Heart left ventricle (tissue), 16 donors: Measurements from ENCODE around the gene TNFAIP8L3. TPM values are rescaled to one million over a fixed set of nuclear protein-coding genes. Genes with fewer than 3 reads are reported as not detected.

Source experiments
- ATAC-seq, 4 donors: fragments of 200-7000 bp; cut with Tn5 transposase; one replicate each; pipeline ENCODE4 v1.9.1; 2020 to 2022; ENCODE audit warnings: moderate library complexity in 4 of 4, mild to moderate bottlenecking in 3 of 4, moderate number of reproducible peaks in 1 of 4
- DNase-seq, 5 donors: peaks; one replicate each; pipeline ENCODE4 v3.0.0-alpha.2; 2020
- H3K27ac ChIP-seq, 12 donors: fragments of 200-600 bp; sonication (generic) in 4 of 12; one replicate each; pipeline versions ENCODE4 v1.5.0 to v1.8.0; 2016 to 2022; ENCODE audit warnings: mild to moderate bottlenecking in 2 of 12
- H3K27me3 ChIP-seq, 9 donors: fragments of 200-600 bp; sonication (generic) in 2 of 9; one replicate each; pipeline versions ENCODE4 v1.5.1 to v1.8.0; 2016 to 2022; ENCODE audit warnings: mild to moderate bottlenecking in 3 of 9
- H3K36me3 ChIP-seq, 9 donors: fragments of 200-600 bp; sonication (generic) in 2 of 9; one replicate each; pipeline versions ENCODE4 v1.5.0 to v1.8.0; 2018 to 2022; ENCODE audit warnings: mild to moderate bottlenecking in 2 of 9
- H3K4me1 ChIP-seq, 12 donors: fragments of 200-600 bp; sonication (generic) in 4 of 12; one replicate each; pipeline versions ENCODE4 v1.5.0 to v1.8.0; 2016 to 2022; ENCODE audit warnings: mild to moderate bottlenecking in 3 of 12
- H3K4me3 ChIP-seq, 12 donors: fragments of 200-600 bp; sonication (generic) in 4 of 12; one replicate each; pipeline versions ENCODE4 v1.5.0 to v1.8.0; 2017 to 2022; ENCODE audit warnings: mild to moderate bottlenecking in 9 of 12, moderate library complexity in 4 of 12
- H3K9me3 ChIP-seq, 12 donors: fragments of 200-600 bp; sonication (generic) in 4 of 12; one replicate each; pipeline versions ENCODE4 v1.5.0 to v1.8.0; 2016 to 2022; ENCODE audit warnings: mild to moderate bottlenecking in 1 of 12
- POLR2A ChIP-seq, 2 donors: fragments of 450-650 bp; IDR thresholded peaks; one replicate each; pipeline ENCODE4 v1.6.1; 2017; ENCODE audit warnings: antibody characterized with exemption in 2 of 2, mild to moderate bottlenecking in 2 of 2, moderate library complexity in 2 of 2
- WGBS, 4 donors: extraction: QIAGEN DNeasy Blood & Tissue Kit in 2 of 4; methylation state at CpG; one replicate each; pipeline versions ENCODE4 v1.1.5 to v1.1.7; 2013 to 2018; 5-methylcytosine and 5-hydroxymethylcytosine counted together
- intact Hi-C, 10 donors: fragments of 100-400 bp; cut with DNase I; formaldehyde crosslinking; loops; one replicate each; pipeline versions ENCODE4 v1.11.1 to v1.14.2; 2022
- polyA plus RNA-seq, 2 donors: library from polyadenylated mRNA; stranded (reverse); fragments of 200-250 nt; gene quantifications; one replicate each; pipeline ENCODE4 v1.2.3, GENCODE V29; 2013
- total RNA-seq, 9 donors: library from RNA; depleted of rRNA in 2 of 9; stranded (reverse); fragments of >200 nt in 2 of 9; fragmentation: NEBNext Ultra II Directional in 3 of 9; extraction: Animal tissue kit (Norgen Biotek cat#: 25700) in 3 of 9; gene quantifications; one replicate each; pipeline versions ENCODE4 v1.1.0 to v1.2.4, GENCODE V29; 2016 to 2023
- TF ChIP-seq, protein P1 (sequence below), 12 donors: fragments of 200-600 bp; sonication (generic) in 4 of 12; IDR thresholded peaks; one replicate each; pipeline versions ENCODE4 v1.5.0 to v1.8.0; 2018 to 2022; ENCODE audit warnings: antibody characterized with exemption in 12 of 12, mild to moderate bottlenecking in 5 of 12
- donor health status: ischemic (EF 13 %, LVEDD 7.1; RV severe dilation, severe dysfunction).
- donor health status: healthy with polysubstance abuse.
- donor health status: DM: no; HTN: yes; CAD: no.
- donor health status: DM: no; HTN: no; CAD: no.
- donor health status: ischemic (EF 25% LVEDD 6.9; RV normal size, moderate dysfunction).
- donor health status: ischemic (EF 25% LVEDD 5.7; RV mildly dilated, moderate dysfunction).
- donor health status: healthy.
- donor health status: DM: yes; HTN: yes; CAD: no.
- donor health status: ischemic (EF 35%, LVEDD 5.7; RV mildly dilated, moderate dysfunction).
- donor health status: nonischemic (EF 11% LVEDD 7.7; RV severe dilation, severe dysfunction).
- donor health status: DM: yes; HTN: yes; CAD: no.
- donor health status: PGD.
- donor health status: ischemic (EF 29% LVEDD 5.4; RV normal size, mild dysfunction).
- donor health status: nonischemic (EF 23%, LVEDD 6.1; RV moderate dilation, normal function).

Gene TNFAIP8L3
- total and polyA plus RNA-seq, 11 donors, result 1.3 to 28.0 (median 3.1) TPM

DNA sequence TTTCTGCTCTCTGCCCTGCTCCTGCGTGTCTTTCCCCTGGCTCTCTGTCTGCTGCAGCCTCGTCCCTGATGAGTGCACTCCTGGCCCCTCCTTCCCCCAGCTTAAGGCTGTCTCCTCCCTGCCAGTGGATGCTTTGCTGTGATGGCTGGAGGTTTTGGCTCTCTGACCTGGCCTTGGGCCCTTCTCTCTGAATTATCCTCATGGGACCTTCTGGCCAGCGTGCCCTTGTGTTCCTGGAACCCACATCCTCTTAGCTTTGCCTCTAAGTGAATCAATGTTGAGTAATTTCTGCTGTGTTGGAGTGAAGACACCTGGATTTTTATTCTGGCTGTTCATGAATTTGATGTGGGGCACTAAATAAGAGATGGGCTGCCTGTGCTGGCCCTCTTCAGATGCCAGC is 9.8 kb upstream of the TNFAIP8L3 start:
- intact Hi-C loops, result no loop called here

DNA sequence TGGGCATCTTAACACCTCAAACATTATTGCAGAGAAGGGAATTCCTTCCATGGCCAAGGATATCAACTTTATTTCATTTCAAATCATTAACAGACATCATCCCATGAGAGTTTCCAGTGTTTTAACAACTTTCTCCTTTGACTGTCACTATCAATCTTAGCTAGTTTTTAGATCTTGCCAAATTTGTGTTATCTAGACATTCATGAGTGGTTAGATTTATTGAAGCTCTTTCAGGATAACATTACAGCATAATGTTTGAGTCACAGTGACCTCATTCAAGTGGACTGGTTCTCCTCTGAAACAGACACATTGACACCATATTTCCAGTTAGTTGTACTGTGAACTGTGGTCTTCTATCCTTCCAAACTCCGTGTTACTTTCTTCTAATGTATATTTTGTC is 8.6 kb upstream of the TNFAIP8L3 start:
- WGBS, 4 donors, result 70 to 85% (median 84%) methylated on average over 1 of the region's 1 CpG
- ATAC-seq (peak in 1 of 4 donors; percentile 31), DNase-seq (no peak)
- peaks cover 0 to 7% (median 0%) of the 10 kb centered on the region in 9 donors for H3K27me3 ChIP-seq
- no peaks in the 10 kb centered on the region for H3K36me3 ChIP-seq
- TF ChIP-seq, protein P1, sequence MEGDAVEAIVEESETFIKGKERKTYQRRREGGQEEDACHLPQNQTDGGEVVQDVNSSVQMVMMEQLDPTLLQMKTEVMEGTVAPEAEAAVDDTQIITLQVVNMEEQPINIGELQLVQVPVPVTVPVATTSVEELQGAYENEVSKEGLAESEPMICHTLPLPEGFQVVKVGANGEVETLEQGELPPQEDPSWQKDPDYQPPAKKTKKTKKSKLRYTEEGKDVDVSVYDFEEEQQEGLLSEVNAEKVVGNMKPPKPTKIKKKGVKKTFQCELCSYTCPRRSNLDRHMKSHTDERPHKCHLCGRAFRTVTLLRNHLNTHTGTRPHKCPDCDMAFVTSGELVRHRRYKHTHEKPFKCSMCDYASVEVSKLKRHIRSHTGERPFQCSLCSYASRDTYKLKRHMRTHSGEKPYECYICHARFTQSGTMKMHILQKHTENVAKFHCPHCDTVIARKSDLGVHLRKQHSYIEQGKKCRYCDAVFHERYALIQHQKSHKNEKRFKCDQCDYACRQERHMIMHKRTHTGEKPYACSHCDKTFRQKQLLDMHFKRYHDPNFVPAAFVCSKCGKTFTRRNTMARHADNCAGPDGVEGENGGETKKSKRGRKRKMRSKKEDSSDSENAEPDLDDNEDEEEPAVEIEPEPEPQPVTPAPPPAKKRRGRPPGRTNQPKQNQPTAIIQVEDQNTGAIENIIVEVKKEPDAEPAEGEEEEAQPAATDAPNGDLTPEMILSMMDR (IDR thresholded peaks at IDR 0.05), result no peak
- TF ChIP-seq POLR2A (IDR thresholded peaks at IDR 0.05), result no peak
- intact Hi-C loops, result no loop called here
- peaks cover 0 to 17% (median 9%) of the 10 kb centered on the region in 12 donors for H3K4me1 ChIP-seq
- H3K9me3 ChIP-seq, result no peaks in the 10 kb centered on the region
- H3K4me3 ChIP-seq, result no peak overlapping the region
- no peak overlapping the region for H3K27ac ChIP-seq

More for the DNA sequence above, 9.8 kb upstream of the TNFAIP8L3 start:
- no peaks in the 10 kb centered on the region for H3K9me3 ChIP-seq
- ATAC-seq, result peak; percentile 52 to 89 (median 78)
- peaks cover 0 to 25% (median 14%) of the 10 kb centered on the region in 12 donors for H3K4me1 ChIP-seq
- peak overlapping the region in 1 of 12 donors; percentile 32 for H3K27ac ChIP-seq
- DNase-seq, result peak in 4 of 5 donors; percentile 17 to 74 (median 66)
- TF ChIP-seq, protein P1 (IDR thresholded peaks at IDR 0.05), result no peak
- TF ChIP-seq POLR2A (IDR thresholded peaks at IDR 0.05), result no peak
- H3K36me3 ChIP-seq, result no peaks in the 10 kb centered on the region
- no peak overlapping the region for H3K4me3 ChIP-seq
- H3K27me3 ChIP-seq, result peaks cover 0 to 3% (median 0%) of the 10 kb centered on the region in 9 donors
- 16 to 40% (median 27%) methylated on average over 3 of the region's 3 CpGs for WGBS, 4 donors

DNA sequence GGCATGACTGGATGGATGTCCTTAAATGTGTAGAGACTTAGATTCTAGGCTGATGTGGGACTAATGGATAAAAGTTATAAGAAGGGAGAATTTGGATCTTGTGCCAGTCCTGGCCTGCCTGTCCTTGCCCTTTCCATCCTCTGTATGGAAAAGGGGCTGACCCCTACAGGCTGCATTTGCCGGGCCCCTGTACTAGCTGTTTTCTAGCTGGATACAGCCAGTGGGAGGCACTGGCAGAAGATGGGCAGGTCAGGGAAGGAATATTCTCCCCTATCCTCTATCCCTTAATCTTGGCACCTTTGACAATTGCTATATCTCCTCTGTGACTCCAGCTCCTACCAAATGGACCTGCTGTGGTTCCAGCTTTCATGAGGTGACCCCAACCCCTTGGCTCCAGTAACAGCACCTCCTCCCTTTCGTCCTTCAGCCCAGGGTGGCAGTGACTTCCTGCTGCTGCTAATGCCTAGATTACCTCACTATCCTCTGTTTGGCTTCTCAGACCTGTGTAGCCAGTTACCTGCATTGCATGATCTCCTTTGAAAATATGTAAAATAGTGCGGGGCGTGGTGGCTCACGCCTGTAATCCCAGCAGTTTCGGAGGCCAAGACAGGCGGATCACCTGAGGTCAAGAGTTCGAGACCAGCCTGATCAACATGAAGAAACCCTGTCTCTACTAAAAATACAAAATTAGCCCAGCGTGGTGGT is 6.2 kb upstream of the TNFAIP8L3 start:
- H3K9me3 ChIP-seq, result no peaks in the 10 kb centered on the region
- no peaks in the 10 kb centered on the region for H3K36me3 ChIP-seq
- ATAC-seq (no peak), DNase-seq (no peak)
- WGBS, 4 donors, result 73 to 88% (median 83%) methylated on average over 5 to 9 of the region's 9 CpGs
- intact Hi-C loops, result no loop called here
- TF ChIP-seq, protein P1 (IDR thresholded peaks at IDR 0.05), result no peak
- no peak for TF ChIP-seq POLR2A (IDR thresholded peaks at IDR 0.05)
- H3K4me3 ChIP-seq, result no peak overlapping the region
- no peak overlapping the region for H3K27ac ChIP-seq
- H3K27me3 ChIP-seq, result peaks cover 0 to 10% (median 0%) of the 10 kb centered on the region in 9 donors
- peaks cover 0 to 35% (median 11%) of the 10 kb centered on the region in 12 donors for H3K4me1 ChIP-seq

DNA sequence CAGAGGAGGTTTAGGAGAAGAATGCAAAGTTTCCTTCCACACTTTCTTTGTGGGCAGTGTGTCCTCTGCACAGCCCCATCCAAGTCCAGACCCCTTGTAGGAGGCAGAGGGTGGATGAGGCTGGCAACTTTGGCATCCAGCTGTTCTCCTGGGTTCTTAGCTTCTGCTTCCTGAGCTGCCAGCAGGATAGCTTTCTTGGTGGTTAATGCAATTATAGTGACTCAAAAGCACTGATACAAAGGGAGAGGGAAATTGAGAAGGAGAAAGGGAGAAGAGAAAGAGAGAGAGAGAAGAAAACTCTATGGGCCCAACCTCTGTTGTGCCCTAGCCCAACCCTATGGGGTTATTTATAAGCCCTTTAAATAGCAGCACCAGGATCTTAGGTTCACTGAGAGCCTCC is 4.5 kb upstream of the TNFAIP8L3 start:
- Histone ChIP-seq H3K27ac (no peak overlapping the region), H3K4me1 (peaks cover 0 to 30% (median 14%) of the 10 kb centered on the region in 12 donors), H3K4me3 (no peak overlapping the region), H3K27me3 (peaks cover 0 to 23% (median 0%) of the 10 kb centered on the region in 9 donors), H3K9me3 (no peaks in the 10 kb centered on the region), H3K36me3 (no peaks in the 10 kb centered on the region)
- DNase-seq, result no peak
- no peak for ATAC-seq
- no peak for TF ChIP-seq POLR2A (IDR thresholded peaks at IDR 0.05)
- TF ChIP-seq, protein P1 (IDR thresholded peaks at IDR 0.05), result no peak
- intact Hi-C loops, result no loop called here
